Neural crest cell (in vitro differentiated cells): ENCODE results near the gene INTS1. TPM values are rescaled to one million over a fixed set of nuclear protein-coding genes. Genes with fewer than 3 reads are reported as not detected.
"Not testable (repeated sequence)": the region's sequence is repeated elsewhere in the genome, so short reads cannot be mapped to it uniquely, and the experiment has no call there.

Experiments
- DNase-seq: peaks from one replicate; pipeline ENCODE4 v3.0.0; 2021; ENCODE audit warnings: low read depth, mixed read lengths, low spot score
- H3K27ac Mint-ChIP-seq: one replicate; pipeline ENCODE4 v1.8.0; 2021; ENCODE audit warnings: mild to moderate bottlenecking, mixed read lengths; ENCODE audit not compliant: unreplicated experiment
- H3K27me3 Mint-ChIP-seq: 2 replicates; pipeline ENCODE4 v1.8.0; 2021; ENCODE audit warnings: low read depth, mild to moderate bottlenecking, mixed read lengths
- H3K36me3 Mint-ChIP-seq: 2 replicates; pipeline ENCODE4 v1.8.0; 2021; ENCODE audit warnings: low read depth, mild to moderate bottlenecking, mixed read lengths
- H3K4me1 Mint-ChIP-seq: 2 replicates; pipeline ENCODE4 v1.8.0; 2021; ENCODE audit warnings: mixed read lengths
- H3K4me3 Mint-ChIP-seq: one replicate; pipeline ENCODE4 v1.8.0; 2021; ENCODE audit warnings: mild to moderate bottlenecking, mixed read lengths
- H3K9me3 Mint-ChIP-seq: 2 replicates; pipeline ENCODE4 v1.8.0; 2021; ENCODE audit warnings: mixed read lengths
- total RNA-seq: library from RNA; stranded (reverse); gene quantifications from 2 replicates; pipeline ENCODE4 v1.2.1, GENCODE V29; 2021
- TF ChIP-seq, protein P1 (sequence below): fragments of 200-600 bp; sonication (generic); conservative IDR thresholded peaks from 2 replicates; pipeline ENCODE4 v1.5.0; 2021; ENCODE audit warnings: antibody characterized with exemption, mild to moderate bottlenecking

The INTS1 gene
- total RNA-seq, 1 donor from 2014 or later, result 134 TPM

DNA sequence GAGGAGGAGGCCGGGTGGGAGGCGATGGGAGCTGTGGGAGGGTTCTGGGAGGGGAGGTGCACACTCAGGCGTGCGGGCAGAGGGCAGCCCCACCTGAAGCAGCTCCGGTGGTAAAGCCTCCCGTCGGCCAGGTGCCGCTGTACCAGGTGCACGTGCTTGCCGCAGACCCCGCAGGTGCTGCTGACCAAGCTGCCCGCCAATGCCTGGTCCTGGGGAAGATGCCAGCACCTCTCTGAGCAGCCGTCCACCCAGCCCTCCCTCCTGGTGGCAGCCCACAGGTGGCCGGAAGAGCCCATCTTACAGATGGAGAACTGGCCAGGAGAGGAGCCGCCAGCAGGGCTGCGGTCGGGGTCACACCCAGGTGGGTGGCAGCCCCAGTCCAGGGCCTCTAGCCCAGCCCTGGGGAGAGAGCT is 57.6 kb downstream of the INTS1 start:
- Mint-ChIP-seq H3K27ac (no peak overlapping the region), H3K9me3 (no peaks in the 10 kb centered on the region), H3K4me1 (peaks cover 4% of the 10 kb centered on the region), H3K36me3 (no peaks in the 10 kb centered on the region), H3K4me3 (no peak overlapping the region), H3K27me3 (no peaks in the 10 kb centered on the region)
- DNase-seq, result no peak
- TF ChIP-seq, protein P1, sequence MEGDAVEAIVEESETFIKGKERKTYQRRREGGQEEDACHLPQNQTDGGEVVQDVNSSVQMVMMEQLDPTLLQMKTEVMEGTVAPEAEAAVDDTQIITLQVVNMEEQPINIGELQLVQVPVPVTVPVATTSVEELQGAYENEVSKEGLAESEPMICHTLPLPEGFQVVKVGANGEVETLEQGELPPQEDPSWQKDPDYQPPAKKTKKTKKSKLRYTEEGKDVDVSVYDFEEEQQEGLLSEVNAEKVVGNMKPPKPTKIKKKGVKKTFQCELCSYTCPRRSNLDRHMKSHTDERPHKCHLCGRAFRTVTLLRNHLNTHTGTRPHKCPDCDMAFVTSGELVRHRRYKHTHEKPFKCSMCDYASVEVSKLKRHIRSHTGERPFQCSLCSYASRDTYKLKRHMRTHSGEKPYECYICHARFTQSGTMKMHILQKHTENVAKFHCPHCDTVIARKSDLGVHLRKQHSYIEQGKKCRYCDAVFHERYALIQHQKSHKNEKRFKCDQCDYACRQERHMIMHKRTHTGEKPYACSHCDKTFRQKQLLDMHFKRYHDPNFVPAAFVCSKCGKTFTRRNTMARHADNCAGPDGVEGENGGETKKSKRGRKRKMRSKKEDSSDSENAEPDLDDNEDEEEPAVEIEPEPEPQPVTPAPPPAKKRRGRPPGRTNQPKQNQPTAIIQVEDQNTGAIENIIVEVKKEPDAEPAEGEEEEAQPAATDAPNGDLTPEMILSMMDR, result no peak

DNA sequence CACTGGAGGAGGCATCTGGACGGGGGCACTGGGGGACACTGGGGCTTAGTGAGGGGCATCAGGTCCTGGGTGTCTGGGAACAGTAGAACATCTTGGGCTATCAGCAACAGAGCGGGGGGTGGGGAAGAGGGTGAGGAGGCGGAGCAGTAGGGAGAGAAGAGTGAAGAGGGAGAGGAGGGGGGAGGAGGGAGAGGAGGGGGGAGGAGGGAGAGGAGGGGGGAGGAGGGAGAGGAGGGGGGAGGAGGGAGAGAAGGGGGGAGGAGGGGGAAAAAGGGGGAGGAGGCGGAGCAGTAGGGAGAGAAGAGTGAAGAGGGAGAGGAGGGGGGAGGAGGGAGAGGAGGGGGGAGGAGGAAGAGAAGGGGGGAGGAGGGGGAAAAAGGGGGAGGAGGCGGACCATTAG is 58.2 kb downstream of the INTS1 start:
- H3K27ac Mint-ChIP-seq, H3K36me3 Mint-ChIP-seq, H3K4me3 Mint-ChIP-seq, DNase-seq, H3K27me3 Mint-ChIP-seq, H3K9me3 Mint-ChIP-seq, H3K4me1 Mint-ChIP-seq: not testable (repeated sequence)

DNA sequence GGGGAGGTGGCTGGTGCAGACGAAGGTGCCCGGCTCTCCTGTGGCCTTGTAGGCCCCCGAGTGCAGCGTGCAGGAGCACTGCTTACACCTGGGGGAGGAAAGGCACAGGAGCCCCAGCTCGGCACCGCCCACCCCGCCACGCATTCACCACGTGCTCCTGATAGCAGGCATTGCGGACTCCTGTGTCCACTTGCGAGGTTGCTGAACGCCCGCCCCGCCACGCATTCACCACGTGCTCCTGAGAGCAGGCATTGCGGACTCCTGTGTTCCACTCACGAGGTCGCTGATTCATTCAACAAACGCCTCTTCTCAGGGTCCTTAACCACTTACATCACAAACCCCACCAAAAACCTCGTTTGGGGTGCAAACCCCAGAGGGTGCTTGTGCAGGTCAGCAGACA is 58.8 kb downstream of the INTS1 start:
- no peaks in the 10 kb centered on the region for H3K36me3 Mint-ChIP-seq

DNA sequence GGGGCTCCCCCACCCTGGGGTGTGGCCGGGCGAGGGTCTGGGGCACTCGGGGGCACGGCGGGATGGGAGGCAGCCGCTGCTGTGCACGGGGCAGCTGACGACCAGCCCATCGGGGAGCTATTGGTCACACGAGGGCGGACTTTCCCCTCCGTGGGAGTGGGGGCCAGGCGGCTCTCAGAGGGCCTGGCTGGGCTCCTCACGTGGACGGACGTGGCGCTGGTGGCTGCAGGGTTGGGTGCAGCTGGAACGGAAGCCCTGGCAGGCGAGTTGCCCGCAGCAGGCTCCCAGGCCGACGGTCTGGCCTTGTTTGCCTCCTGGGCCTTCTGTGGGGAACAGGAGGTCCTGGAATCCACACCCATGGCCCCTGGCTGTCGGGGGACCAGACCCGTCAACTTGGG is 59.3 kb downstream of the INTS1 start:
- Mint-ChIP-seq H3K36me3 (no peaks in the 10 kb centered on the region), H3K9me3 (no peaks in the 10 kb centered on the region), H3K4me1 (peaks cover 4% of the 10 kb centered on the region), H3K27me3 (no peaks in the 10 kb centered on the region), H3K27ac (no peak overlapping the region), H3K4me3 (no peak overlapping the region)
- TF ChIP-seq, protein P1, result no peak
- DNase-seq, result no peak

More for the DNA sequence above, 58.8 kb downstream of the INTS1 start:
- Mint-ChIP-seq H3K4me1 (peaks cover 4% of the 10 kb centered on the region), H3K4me3 (no peak overlapping the region), H3K9me3 (no peaks in the 10 kb centered on the region), H3K27me3 (no peaks in the 10 kb centered on the region), H3K27ac (no peak overlapping the region)
- TF ChIP-seq, protein P1, result no peak
- DNase-seq, result no peak

DNA sequence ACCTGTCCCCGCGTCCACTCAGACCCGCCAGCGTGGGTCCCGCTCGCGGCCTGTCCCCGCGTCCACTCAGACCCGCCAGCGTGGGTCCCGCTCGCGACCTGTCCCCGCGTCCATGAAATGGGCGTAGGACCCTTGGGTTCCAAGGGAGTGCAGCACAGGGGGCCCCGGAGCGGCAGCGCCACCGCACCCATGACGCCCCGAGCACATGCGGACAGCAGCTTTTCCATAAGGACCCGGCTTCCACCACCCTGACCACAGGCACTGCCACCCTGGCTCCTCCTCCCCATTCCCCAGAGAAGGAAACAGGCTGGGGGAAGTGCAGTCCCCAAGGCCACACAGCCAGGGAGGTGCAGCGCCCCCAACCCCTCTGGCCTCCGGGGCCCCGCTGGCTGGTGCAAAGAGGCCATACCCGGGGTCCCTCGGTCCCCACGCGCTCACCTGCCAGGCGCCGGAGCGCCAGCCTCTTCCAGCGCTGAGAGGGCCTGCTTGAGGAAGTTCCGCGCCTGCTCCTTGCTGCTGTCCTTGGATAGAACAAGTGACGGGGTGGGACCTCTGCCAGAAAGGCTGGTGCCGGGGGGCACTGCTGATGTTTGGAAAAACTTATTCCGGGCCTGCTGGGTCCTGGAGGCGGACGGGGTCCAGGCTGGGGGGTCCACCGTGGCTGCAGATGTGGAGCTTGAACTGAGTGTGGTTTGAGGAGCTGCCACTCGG is 59.8 kb downstream of the INTS1 start:
- Mint-ChIP-seq H3K27ac (no peak overlapping the region), H3K36me3 (peaks cover under 1% of the 10 kb centered on the region), H3K4me3 (no peak overlapping the region), H3K9me3 (no peaks in the 10 kb centered on the region), H3K4me1 (peaks cover 4% of the 10 kb centered on the region), H3K27me3 (no peaks in the 10 kb centered on the region)
- DNase-seq, result no peak
- TF ChIP-seq, protein P1, result no peak

DNA sequence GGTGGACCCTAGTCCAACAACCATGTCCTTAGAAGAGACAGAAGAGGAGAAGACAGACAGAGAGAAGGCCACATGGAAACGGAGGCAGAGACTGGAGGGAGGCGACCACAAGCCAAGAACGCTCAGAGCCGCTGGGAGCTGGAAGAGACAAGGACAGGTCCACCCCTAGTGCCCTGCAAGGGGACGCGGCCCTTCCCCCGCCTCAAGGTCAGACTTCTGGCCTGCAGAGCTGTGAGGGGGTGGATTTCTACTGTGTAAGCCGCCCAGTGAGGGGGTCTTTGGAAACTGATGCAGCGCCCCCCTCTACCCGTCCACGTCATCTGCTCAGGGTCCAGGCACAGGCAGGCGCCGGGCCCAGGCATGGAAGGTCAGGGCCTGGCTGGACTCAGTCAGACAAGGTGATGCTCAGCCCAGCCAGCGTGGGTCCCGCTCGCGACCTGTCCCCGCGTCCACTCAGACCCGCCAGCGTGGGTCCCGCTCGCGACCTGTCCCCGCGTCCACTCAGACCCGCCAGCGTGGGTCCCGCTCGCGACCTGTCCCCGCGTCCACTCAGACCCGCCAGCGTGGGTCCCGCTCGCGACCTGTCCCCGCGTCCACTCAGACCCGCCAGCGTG is 60.5 kb downstream of the INTS1 start:
- not testable (repeated sequence) for H3K36me3 Mint-ChIP-seq, H3K4me3 Mint-ChIP-seq, DNase-seq, H3K27me3 Mint-ChIP-seq, H3K9me3 Mint-ChIP-seq, H3K4me1 Mint-ChIP-seq, H3K27ac Mint-ChIP-seq
